NCI-H146 (cell line): Measurements from ENCODE around the gene ADAMTS17.

Experiments used
- DNase-seq: peaks from one replicate; lab custom pipeline; 2025; lab: John Stamatoyannopoulos, UW

Gene ADAMTS17

DNA sequence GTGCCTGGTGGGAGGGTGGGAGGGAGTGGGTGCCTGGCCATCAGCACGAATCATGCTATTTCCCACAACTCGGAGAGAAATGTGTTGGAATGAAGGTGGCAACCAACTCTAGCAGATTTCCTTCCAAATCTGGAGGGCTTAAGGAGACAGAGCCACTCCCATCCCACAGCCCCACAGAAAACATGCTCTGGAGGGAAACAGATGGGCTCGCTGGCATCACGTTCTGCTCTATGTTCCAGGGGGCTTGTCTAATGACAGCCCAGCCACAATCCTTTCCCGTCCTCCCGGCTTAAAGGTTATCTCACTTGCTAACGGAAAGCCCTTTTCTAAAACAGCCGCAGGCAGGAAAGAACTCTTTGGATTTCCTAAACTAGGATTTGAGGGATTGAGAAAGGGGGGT is 65.3 kb downstream of the ADAMTS17 start:
- DNase-seq = no peak

DNA sequence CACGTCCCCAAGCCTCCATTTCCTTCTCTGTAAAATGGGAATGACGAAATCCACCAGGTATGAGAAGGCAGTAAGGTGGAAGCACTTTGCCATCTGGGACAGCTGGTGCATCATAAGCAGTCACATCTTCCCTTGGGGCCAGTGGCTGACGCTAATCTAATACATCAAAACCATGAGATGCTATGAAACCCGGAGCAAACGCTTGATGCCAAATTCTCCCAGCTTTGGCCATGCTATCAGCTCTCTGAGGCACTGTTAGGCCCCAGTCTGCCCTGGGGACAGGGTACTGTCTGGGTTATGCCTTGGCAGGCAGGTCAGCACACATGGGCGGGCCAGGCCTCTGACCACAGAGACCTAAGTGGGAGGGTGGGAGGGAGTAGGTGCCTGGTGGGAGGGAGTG is 66.1 kb downstream of the ADAMTS17 start:
- no peak for DNase-seq

DNA sequence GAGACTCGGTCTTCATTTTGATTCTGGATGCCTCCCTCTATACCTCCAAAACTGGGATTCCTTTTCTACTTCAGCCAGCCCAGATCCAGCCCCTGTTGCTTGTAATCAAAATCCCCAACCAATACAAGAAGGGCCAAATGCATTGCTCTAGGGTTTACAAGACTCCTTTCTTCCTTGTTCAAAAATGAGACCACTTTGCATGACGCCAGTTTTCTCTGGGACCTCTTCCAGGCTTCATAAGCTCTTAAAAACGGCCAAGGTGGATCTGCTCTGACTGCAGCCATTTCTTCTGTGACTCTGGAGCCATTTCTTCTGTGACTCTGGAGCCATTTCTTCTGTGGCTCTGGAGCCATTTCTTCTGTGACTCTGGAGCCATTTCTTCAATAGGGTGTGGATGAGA is 71.9 kb downstream of the ADAMTS17 start:
- DNase-seq = no peak

DNA sequence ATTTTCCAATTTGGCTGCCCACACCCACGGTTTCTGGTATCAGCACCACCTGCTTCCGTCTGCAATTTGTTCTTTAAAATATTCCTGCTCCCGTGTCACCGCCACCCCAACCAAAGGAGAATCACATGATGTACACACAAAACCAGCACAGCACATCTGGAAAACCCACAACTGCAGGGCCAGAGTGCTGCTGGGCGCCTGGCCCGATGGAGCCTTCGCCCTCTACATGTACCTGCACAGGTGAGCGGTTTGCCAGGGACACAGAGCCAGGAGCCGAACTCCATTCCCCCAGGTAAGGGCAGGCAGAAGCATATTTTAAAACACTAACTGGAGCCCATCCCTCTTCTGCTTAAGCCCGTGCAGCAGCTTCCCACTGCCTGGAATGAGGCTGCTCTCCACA is 75.6 kb downstream of the ADAMTS17 start:
- DNase-seq = no peak

DNA sequence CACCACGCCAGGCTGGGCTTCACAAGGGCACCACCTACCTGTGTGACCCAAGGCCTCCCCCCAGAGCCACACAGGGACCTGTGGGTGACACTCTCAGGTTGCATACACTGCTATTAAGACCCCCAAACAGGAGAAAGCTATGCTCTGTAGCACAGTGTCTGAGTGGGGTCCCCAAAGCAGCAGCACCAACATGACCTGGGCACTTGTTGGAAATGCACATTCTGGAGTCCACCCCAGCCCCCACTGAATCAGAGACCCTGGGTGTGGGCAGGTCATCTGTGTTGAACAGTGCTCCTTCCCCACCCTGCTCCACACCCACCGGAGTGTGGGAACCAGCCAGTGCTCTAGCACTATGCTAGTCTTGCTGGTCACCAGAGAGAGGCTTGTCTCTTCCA is 76.1 kb downstream of the ADAMTS17 start:
- no peak for DNase-seq

DNA sequence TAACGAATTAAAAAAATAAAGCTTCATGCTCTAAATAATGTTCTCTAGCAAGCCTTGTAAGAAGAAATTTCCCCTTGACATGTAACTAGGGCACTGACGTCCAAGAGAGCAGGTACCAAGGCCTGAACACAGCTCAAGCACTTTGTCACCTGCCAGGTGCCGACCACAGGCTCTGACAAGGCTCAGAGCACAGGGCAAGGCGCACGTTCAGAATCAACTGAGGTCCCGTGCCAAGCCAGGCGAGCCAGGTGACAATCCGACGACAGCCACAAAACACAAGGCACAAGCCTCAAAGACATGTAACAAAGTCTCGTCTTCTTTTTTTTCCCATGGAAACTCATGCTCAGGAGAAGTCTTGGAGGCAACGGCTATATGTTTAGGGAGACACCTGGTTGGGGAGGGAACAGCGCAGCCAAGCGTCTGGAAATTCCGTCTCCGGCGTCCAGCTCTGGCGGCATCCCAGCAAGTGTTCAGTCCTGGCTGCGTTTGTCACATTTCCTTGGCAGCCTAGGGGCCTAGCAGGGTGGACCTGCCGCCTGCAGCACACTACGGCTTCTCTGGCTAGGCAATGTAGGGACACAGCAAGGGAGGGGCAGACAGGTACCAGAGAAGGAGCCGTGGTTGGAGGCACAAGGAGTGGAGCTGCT is 76.7 kb downstream of the ADAMTS17 start:
- no peak for DNase-seq

DNA sequence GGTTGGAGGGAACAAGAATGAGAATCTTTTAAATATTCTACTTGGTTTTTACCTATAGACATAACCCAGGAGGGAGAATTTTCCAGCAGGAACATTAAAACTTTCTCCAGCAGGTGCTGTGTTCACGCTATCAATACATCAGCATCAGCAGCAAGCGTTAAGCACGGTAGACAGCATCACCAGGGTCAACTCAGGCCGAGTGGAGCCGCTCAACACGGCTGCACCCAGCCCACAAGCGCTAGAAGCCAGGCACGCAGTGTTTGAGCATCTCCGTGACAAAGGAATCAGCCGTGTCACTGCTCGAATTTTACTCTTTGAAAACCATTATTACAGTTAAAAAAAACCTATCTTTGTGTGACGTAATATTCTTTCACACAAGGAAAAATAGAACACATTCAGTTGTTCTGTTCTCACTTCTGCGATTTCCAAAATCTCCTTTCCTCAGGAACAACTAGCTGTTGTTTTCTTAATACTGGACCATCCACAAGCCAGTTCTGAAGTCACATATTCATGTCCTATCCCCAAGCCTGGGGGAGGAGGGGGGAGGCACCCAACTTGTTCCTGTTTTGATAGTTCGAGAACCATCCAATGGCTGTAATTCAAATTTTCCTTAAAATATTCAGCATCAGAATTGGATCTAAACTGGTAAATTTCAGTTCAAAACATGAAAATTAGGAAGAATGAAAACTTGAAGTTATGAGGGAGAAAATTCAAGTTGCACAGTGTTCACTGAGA is 77.9 kb downstream of the ADAMTS17 start:
- no peak for DNase-seq

DNA sequence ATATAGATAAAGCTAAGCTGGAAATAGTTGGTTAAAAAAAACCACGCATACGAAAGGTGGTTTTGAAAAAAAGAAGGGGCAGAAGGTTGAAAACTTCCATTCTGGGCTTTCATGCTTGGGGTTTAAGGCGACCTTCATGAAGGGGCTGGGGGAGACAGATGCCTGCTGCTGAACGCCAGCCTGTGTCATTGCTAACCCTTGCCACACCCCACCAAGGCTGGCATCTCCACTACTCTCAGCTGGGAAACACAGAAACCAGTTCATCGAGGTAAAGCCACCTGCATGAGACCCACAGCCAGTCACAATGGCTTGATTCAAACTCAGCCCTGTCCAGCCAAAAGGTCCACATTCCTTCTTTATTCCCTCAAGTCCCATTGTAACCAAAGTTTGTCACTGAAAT is 78.7 kb downstream of the ADAMTS17 start:
- DNase-seq = no peak

DNA sequence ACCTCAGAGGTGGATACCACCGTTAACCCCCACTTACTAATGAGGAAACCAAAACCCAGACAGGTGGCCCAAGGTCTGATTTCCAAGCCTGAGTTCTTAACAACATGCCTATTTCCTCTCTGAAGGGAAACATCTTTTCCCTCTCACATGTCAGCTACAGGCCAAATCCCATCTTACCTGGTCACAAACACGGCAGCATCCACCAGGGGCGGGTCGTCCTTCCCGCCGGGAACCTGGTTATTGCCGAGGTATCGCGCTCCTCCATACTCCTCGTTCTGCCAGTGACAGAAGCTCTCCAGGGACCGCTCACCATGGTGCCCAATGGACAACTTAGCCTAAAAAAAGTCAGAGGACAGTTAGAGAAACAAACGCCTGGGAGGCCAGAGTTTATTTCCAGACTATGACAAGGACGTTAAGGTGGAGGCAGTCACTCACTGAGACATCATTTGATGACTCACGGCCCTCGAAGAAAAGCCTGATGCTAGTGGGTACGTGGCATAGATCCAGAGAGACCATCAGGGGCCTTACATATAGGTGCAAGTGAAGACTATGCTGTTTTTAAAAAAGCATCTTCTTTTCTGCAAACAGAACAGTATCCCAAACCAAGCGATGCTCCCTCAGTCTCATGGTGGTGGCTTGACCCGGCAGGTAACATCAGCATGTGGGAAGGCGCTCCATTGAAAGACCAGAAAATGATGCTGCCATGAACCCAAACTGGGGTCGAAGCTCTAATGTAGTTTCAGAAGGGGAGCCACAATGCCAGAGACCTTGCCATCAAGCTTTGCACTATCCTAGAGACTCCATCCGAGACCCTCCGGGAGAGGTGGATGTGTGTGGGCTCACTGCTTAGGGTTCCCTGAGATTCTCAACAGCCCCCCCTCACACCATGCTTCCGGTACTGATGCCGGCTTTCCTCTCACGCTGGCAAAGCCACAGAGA is 80.2 kb downstream of the ADAMTS17 start:
- DNase-seq = no peak

DNA sequence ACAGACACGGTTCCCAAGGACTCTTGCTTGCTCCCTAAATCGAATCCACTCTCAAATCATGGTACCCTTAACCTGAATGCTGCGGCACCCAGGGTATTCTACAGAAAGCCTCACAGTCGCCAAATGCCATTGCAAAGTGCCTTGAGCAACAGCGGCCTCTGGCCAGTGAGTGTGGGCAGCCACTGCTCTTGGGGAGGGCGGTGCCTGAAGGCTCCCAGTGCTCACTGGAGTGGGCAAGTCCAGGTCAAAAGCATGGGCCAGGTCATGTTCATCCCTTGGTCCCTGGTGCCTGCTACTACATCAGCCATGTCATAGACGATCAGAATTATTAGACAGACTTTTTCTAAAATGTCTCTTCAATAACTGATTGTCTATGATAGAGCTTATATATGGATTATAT is 82.5 kb downstream of the ADAMTS17 start:
- DNase-seq = no peak

DNA sequence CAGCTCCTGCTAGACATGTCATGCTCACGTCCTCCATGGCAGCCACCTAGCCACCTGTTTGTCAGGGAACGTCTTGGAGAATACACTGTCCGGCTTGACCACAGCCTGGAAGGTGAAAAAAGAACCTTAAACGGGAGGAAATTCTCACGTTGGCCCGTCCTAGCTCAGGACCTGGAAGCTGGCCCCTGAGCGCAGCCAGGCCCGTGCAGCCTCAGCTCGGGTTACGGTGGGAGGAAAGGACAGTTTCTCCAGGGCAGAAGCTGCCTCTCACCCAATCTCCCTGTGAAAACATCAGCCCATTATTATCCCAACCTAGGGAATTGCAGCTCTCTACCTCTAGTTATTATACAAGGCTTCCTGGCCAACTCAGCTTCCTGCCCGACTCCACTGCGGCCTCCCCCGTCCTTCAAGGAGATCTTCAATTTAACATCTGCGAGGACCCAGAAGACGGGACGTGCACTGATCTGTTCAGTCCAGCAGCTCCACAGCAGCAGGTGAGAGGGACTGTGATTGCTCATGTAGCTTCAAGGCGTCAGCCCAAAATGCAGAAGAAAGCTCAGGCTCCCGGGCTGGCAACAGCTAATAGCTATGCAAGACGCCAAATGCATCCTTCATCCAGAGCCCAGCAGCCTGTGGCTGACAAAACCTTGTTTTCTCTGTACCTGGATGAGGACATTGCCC is 84.7 kb downstream of the ADAMTS17 start:
- DNase-seq = no peak

DNA sequence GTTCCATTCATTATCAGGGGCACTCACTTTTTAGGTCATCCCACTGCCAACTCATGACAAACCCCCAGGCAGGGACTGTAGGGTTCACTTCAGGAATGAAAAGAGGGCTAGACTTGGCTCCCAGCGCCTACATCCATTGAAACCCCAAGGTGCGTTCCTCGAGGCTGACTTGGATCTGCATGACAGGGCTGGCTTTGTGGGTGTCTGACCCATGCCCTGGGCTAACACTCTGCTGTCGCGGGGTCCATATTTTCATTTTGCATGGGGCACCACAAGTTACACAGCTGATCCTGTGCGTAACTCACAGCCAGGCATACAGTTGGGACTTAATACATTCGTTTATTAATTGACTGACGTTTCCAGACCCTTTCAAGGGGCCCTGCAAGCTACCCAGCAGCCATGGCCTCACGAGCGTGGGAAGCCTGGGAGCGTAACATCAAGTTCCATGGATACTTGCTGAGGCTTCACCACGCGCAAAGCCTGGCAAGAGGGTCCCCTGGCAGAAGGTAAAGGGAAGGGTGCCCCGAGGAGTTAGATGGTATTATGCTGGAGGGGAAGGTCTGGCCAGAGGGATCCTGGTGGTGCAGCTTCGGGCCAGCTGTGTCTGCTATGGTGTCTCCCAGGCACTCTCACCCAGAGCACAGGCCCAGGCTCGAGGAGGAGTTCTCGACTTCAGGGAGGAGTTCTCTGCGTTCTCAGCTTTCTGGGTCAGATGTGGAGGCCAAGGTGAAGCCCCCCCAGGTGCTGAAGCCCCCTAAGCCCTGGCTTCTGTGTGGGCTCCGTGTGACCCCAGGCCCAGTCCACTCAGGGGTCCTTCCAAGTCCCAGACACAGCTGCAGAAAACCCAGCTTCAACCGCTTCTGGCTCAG is 85.4 kb downstream of the ADAMTS17 start:
- DNase-seq = no peak

DNA sequence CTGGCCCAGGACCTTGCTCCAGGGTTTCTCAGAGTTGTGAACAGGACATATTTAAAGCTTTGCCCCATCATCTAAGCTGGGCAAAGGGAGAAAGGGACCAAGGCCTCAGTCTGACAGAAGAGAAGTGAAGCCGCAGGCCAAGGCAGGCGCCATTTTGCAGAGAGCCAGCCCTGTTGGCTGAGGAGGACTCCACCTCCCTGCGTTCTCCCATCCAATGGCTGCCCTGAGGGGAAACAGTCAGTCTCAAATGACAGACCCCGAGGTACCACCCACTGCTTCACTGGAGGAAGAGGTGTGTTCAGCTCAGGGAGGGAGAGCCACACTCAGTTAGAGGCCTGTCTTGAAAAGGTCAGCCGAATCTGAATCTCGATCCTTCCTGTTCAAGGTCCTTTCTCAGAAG is 86.1 kb downstream of the ADAMTS17 start:
- no peak for DNase-seq

DNA sequence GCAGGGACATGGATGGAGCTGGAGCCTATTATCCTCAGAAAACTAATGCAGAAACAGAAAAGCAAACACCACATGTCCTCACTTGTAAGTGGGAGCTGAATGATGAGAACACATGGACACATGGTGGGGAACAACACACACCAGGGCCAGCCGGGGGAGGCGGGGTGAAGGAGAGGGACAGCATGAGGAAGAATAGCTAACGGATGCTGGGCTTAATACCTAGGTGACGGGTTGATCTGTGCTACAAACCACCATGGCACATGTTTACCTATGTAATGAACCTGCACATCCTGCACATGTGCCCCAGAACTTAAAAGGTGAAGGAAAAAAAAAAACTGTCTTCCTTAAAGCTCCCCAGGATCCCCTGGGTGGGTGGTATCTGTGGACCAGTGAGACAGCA is 87.1 kb downstream of the ADAMTS17 start:
- no peak for DNase-seq

DNA sequence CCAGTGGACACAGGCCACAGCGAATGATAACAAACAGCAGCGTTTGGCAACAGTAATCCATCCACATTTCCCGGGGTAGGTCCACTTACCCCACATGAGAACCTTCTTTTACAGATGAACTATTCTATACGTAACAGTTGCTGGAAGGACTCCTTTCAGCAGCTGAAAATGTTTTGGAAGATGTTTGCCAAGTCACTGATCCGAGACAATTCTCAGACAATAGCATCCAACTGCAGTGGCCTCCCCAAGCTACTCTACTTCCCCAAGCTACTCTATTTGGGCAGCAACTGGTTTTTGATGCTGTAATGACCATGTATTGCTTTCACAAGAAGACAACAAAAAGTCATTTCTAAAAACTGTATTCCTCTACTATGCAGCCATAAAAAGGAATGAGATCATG is 87.5 kb downstream of the ADAMTS17 start:
- no peak for DNase-seq

DNA sequence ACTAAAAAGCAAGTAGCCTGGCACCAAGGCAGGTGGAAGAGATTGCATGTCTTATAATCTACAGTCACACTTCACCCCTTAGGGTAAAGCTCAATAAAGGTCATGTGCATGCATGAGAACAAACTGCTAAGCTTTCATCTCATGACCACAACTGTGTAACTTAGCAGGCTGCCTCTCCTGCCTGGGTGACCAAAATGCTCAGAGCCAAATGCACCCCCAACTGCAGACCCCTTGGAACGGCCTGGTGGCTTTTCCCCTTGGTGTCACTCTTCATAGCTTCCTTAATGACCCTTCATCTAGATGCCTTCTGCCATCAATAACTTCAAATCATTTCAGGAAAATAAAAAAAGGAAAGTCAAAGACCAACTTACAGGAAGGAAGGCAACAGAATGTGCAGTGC is 88.1 kb downstream of the ADAMTS17 start:
- no peak for DNase-seq

DNA sequence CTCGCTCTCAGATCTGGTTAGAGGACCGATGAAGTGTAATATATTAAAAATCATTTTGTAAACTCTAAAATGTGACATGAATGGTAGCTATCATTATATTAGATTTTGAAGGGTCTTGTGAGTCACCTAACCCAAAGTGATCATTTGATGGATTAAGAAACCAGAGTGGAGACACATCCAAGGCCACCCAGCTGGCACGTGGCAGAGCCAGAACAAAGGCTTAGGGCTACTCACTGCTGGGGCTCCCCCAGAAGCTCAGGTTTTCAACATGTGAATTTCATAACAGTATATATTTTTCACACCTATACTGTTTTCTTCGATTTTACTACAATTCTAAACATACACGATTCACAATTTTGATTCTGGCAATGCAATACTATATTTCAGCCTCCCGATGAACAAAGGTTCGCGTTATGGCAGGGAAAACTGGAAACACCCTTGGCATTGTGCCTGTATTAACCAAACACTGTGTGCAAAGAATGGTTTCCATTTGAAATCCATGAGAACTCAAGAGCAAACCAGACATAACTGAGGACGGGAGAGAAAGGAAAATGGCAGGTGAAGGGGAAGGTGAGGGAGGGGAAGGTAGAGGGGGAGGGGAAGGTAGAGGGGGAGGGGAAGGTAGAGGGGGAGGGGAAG is 88.9 kb downstream of the ADAMTS17 start:
- no peak for DNase-seq

DNA sequence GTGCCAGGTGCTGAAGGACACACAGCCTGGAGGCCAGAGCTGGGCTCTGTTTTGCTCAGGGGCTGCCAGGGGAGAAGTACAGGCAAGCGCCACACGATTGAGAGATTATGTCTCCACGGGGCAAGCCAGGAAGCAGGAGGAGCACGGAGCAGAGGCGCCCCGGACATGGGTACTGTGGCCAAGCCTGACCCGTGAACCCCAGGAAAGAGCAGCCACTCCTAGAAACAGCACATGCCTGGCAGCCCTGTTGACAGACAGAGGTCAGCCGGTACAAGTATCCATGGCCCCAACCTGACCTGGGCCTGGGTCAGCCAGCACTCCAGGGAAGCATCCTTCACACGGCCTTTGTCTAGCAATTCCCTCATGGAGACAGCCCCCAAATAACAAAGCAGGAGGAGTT is 89.4 kb downstream of the ADAMTS17 start:
- DNase-seq = no peak

DNA sequence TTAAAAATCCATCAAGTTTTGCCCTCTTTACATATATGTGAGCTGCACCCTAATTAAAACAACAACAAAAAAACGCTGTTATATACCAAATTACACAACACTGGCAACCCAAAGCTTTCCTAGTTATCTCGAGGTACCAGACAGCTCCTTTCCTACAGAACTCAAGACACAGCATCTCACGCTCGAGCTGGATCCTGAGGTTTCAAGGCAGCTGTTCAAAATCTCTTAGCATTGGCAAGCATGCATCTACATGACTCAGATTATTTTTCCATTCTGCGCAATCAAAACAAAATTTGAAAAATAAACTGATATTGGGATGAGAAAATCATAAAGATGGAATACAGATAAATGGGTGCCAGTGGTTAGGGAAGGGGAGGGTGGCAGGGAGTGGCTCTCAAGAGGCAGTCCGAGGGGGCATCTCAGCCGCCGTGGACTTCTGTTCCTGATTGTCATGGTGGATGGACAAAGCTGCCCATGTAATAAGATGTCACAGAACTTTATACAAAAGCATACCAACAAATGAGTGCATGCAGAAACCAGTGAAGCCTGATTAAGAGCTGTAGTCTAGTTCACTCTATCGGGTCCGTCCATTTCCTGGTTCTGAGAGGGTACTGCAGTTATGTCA is 91.5 kb downstream of the ADAMTS17 start:
- no peak for DNase-seq

DNA sequence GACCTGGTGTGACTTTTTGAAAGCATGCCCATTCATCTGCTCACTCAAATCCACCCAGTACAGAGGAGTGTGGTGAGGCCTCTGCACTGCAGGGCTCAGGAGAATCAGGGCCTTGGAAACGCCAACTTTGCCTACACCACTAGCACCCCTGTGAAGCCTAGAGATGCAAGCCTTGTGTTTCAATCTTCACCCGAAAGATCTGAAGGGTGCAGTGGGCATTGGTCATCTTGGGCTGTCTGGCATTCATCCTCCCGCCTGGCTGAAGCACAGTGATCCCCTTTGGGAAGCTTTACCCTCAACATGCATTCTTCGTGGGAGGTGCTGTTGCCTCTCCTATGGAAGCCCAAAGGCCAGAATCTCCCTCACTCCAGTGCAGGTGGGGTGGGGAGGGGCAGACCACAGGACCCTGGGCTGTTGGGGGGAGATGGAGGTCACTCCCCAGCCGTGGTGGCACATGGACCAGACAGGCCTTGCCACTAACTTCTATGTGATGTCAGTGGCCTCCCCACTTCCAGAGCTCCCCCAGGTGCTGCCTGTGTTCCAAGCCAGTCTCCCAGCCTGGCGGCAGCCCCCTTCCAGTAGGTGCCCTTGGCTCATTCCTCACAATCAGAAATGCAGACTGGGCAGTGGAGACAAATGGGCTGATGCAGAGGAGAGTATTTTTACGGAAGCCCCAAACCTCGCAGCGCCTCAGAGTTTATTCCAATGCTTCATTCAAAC is 92.5 kb downstream of the ADAMTS17 start:
- DNase-seq = no peak
